Nephron progenitor cell (in vitro differentiated cells): ENCODE data around the gene PSENEN.

Experiments used
- DNase-seq: peaks from one replicate; pipeline ENCODE4 v3.0.0; 2021
- H3K27ac Mint-ChIP-seq: 2 replicates; pipeline ENCODE4 v1.8.0; 2021; ENCODE audit warnings: mild to moderate bottlenecking, moderate library complexity, mixed read lengths
- H3K27me3 Mint-ChIP-seq: 2 replicates; pipeline ENCODE4 v1.8.0; 2021; ENCODE audit warnings: mild to moderate bottlenecking, low read depth, mixed read lengths; ENCODE audit not compliant: poor library complexity
- H3K36me3 Mint-ChIP-seq: 2 replicates; pipeline ENCODE4 v1.8.0; 2021; ENCODE audit warnings: low read depth, mixed read lengths
- H3K4me1 Mint-ChIP-seq: 2 replicates; pipeline ENCODE4 v1.8.0; 2021; ENCODE audit warnings: mixed read lengths
- H3K4me3 Mint-ChIP-seq: 2 replicates; pipeline ENCODE4 v1.8.0; 2021; ENCODE audit warnings: mild to moderate bottlenecking, moderate library complexity, mixed read lengths
- H3K9me3 Mint-ChIP-seq: 2 replicates; pipeline ENCODE4 v1.8.0; 2021; ENCODE audit warnings: mild to moderate bottlenecking, moderate library complexity, mixed read lengths
- CTCF ChIP-seq: fragments of 200-600 bp; sonication (generic); IDR thresholded peaks from 2 replicates; pipeline ENCODE4 v1.5.0; 2021; ENCODE audit warnings: antibody characterized with exemption

The PSENEN gene

GRCh38 chr19:35750167-35750566, 4.7 kb downstream of the PSENEN start:
- no peak for TF ChIP-seq CTCF
- peaks cover 45% of the 10 kb centered on the region for H3K4me1 Mint-ChIP-seq
- peaks cover 10% of the 10 kb centered on the region for H3K36me3 Mint-ChIP-seq
- peak overlapping the region; percentile 69 for H3K4me3 Mint-ChIP-seq
- no peaks in the 10 kb centered on the region for H3K9me3 Mint-ChIP-seq
- no peak for DNase-seq
- H3K27ac Mint-ChIP-seq, result no peak overlapping the region
- H3K27me3 Mint-ChIP-seq, result peaks cover 9% of the 10 kb centered on the region

- Mint-ChIP-seq H3K4me3 (no peak overlapping the region), H3K27me3 (peaks cover 17% of the 10 kb centered on the region), H3K36me3 (peaks cover 11% of the 10 kb centered on the region), H3K9me3 (no peaks in the 10 kb centered on the region), H3K27ac (no peak overlapping the region), H3K4me1 (peaks cover 42% of the 10 kb centered on the region)
- DNase-seq, result no peak
- TF ChIP-seq CTCF, result no peak
These were observed 6.6 kb downstream of the PSENEN start for GRCh38 chr19:35751839-35752745.

- no peak for TF ChIP-seq CTCF
- H3K27ac Mint-ChIP-seq, result no peak overlapping the region
- no peaks in the 10 kb centered on the region for H3K9me3 Mint-ChIP-seq
- no peak overlapping the region for H3K4me3 Mint-ChIP-seq
- peaks cover 41% of the 10 kb centered on the region for H3K4me1 Mint-ChIP-seq
- DNase-seq, result no peak
- peaks cover 11% of the 10 kb centered on the region for H3K36me3 Mint-ChIP-seq
- H3K27me3 Mint-ChIP-seq, result peaks cover 17% of the 10 kb centered on the region
These were observed 7.4 kb downstream of the PSENEN start for GRCh38 chr19:35752746-35753350.

GRCh38 chr19:35753634-35754369, 8.4 kb downstream of the PSENEN start:
- DNase-seq, result no peak
- peaks cover 32% of the 10 kb centered on the region for H3K4me1 Mint-ChIP-seq
- H3K27me3 Mint-ChIP-seq, result peaks cover 17% of the 10 kb centered on the region
- peaks cover 11% of the 10 kb centered on the region for H3K36me3 Mint-ChIP-seq
- TF ChIP-seq CTCF, result no peak
- no peak overlapping the region for H3K27ac Mint-ChIP-seq
- no peak overlapping the region for H3K4me3 Mint-ChIP-seq
- H3K9me3 Mint-ChIP-seq, result no peaks in the 10 kb centered on the region

GRCh38 chr19:35754370-35755130, 9.1 kb downstream of the PSENEN start:
- TF ChIP-seq CTCF, result no peak
- Mint-ChIP-seq H3K4me1 (peaks cover 33% of the 10 kb centered on the region), H3K27ac (no peak overlapping the region), H3K9me3 (no peaks in the 10 kb centered on the region), H3K27me3 (peaks cover 17% of the 10 kb centered on the region), H3K36me3 (peaks cover 11% of the 10 kb centered on the region), H3K4me3 (no peak overlapping the region)
- no peak for DNase-seq
